NCI-H1092 treated with DMSO at 0.1 percent for 48 hours (cell line): ENCODE measurements around the gene THEM4.
"Not testable (repeated sequence)": the region's sequence is repeated elsewhere in the genome, so short reads cannot be mapped to it uniquely, and the experiment has no call there.

Experiments
- DNase-seq: peaks from one replicate; lab custom pipeline; 2025; lab: John Stamatoyannopoulos, UW

THEM4 gene

GRCh38 chr1:151892190-151892589, 17.1 kb downstream of the THEM4 start:
- no peak for DNase-seq

- no peak for DNase-seq
Measured at GRCh38 chr1:151891512-151891911, 17.8 kb downstream of the THEM4 start.

GRCh38 chr1:151888972-151889570, 20.2 kb downstream of the THEM4 start:
- peak; percentile 14 for DNase-seq

- DNase-seq, result no peak
Measured at GRCh38 chr1:151887028-151887427, 22.3 kb downstream of the THEM4 start.

DNA sequence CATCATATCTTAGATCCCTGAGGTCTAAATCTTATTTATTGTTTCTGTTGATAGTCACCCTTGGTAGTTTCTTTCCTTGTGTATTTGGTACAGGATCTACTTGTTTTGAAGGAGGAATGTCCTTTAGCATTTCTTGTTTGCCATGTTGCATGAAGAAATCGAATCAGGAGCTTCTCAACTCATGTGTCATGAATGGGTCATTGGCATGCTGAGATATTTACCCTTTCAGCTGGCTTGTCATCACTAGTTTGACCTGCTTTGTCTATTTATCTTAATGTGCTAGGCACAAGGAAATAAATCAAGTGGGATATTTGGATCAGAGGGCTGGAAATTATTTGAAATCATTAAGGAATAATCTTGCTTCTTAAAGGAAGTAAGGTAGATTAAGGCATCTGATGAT, 23.8 kb downstream of the THEM4 start:
- DNase-seq, result no peak

DNA sequence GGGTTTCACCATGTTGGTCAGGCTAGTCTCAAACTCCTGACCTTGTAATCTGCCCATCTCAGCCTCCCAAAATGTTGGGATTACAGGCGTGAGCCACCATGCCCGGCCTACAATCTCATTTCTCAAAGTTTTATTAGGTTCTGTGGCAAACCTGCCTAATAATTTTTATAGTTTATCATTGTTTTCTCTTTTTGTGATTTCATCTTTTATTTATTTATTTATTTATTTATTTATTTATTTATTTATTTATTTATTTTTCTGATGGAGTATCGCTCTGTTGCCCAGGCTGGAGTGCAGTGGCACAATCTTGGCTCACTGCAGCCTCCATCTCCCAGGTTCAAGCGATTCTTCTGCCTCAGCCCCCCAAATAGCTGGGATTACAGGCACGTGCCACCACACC, 24.4 kb downstream of the THEM4 start:
- not testable (repeated sequence) for DNase-seq

- DNase-seq, result not testable (repeated sequence)
Measured at GRCh38 chr1:151884445-151884844, 24.9 kb downstream of the THEM4 start.

DNA sequence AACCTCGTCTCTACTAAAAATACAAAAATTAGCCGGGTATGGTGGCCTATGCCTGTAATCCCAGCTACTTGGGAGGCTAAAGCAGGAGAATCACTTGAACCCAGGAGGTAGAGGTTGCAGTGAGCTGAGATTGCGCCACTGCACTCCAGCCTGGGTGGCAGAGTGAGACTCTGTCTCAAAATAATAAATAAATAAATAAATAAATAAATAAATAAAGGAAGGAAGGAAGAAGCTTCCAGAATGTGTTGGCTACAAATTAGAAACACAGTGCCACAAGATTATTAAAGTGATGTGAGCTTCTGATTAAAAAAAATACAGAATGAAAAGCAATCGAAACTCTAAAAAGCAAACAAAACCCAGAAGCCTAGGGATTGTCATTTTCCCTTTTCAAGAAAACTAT, 25.4 kb downstream of the THEM4 start:
- DNase-seq, result not testable (repeated sequence)

GRCh38 chr1:151882918-151883317, 26.4 kb downstream of the THEM4 start:
- DNase-seq, result not testable (repeated sequence)

GRCh38 chr1:151882466-151882865, 26.8 kb downstream of the THEM4 start:
- no peak for DNase-seq

DNA sequence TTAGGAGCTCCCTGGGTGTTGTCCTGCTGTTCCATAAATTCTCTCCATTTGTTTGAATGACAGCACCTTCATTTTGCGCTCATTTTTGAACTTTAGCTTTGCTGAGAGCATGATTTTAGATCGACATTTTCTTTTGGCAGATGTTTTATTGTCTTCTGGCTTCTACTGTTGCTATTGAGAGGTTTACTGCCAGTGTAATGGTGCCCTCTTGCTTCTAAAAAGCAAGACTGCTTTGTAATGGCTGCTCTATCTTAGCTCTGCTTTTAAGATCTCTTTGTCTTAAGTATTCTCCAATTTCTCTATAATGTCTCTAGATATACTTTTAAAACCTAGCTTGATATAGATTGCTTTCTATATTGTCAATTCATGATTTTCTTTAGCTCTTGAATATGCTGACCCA, 27.8 kb downstream of the THEM4 start:
- no peak for DNase-seq

GRCh38 chr1:151875419-151876097, 33.8 kb downstream of the THEM4 start:
- no peak for DNase-seq

DNA sequence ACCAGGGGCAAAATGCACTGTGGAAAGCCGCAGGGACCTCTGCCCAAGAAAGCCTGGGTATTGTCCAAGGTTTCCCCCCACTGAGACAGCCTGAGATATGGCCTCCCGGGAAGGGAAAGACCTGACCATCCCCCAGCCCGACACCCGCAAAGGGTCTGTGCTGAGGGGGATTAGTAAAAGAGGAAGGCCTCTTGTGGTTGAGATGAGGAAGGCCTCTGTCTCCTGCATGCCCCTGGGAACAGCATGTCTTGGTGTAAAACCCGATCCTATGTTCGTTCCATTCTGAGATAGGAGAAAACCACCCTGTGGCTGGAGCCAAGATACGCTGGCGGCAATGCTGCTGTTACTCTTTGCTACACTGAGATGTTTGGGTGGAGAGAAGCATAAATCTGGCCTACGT, 36.5 kb downstream of the THEM4 start:
- DNase-seq, result not testable (repeated sequence)

- DNase-seq, result no peak
Measured at GRCh38 chr1:151871284-151872030, 37.9 kb downstream of the THEM4 start.

DNA sequence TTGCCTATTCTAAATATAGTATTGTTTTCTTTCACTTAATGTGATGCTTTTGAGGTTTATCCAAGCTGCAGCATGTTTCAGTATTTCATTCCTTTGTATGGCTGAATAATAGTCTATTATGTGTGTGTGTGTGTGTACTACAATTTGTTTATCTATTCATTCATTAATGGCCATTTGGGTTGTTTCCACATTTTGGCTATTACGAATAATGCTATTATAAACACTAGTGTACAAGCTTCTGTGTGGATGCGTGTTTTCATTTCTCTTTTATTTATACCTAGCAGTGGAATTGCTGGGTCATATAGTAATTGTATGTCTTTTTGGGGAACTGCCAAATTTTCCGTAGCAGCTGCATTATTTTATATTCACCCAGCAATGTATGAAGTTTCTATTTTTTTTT, 40.8 kb downstream of the THEM4 start:
- no peak for DNase-seq

- DNase-seq, result no peak
Measured at GRCh38 chr1:151867765-151868411, 41.4 kb downstream of the THEM4 start.

- no peak for DNase-seq
Measured at GRCh38 chr1:151867321-151867720, 42.0 kb downstream of the THEM4 start.

DNA sequence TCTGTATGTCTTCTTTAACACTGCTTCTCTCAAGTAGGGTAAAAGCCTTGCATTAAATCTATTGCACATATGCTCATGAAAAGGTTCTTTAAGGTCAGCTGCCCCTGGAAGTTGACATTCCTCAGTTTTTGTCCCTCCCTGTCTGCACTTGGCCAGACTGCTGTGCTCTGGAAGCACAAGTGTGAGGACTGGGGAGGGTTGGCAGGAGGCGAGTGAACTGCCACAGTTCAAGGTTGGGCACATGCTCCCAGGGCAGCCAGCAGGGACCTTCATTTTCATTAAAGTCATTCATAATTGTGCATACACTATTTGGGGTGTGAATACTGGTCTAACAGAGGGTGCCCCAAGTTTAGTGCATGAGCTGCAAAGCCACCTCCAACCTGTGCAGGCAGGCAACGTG, 44.9 kb downstream of the THEM4 start:
- no peak for DNase-seq

DNA sequence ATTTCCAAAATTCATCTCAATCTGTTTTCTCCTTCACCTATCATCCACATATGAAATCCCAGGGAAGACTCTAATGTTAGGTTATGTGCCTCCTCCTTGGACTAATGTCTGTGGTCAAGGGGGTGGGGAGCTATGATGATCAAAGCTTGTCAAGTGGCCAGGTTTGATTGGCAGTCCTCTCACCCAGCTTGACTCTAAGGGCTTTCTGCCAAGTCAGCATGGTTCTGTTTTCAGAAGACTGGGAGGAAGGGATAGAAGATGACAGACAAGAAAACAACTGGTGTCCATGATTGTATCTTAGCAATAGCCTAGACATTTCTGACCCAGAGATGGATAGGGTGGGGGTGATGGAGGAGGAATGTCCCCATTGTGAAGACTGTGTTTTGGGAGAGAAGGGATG, 46.7 kb downstream of the THEM4 start:
- DNase-seq, result no peak

GRCh38 chr1:151860504-151861187, 48.7 kb downstream of the THEM4 start:
- no peak for DNase-seq

DNA sequence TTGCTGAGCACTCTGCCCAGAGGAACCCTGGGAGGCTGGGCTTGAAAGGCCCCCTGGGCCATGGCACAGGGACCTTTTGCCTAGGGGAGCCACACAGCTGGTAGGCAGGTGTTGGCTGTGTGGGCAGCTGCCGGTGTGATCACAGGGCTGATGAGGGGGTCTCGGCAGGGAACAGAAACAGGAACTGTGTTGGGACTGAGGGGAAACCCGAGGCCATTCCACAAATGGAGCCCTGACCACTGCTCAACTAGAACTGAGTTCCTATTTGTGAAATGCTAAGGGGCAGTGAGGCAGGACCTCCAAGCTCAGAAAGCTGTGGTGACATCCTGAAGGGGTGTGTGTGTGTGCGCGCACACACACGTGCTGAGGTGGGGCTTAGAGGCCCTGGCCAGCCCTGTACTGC, 49.4 kb downstream of the THEM4 start:
- DNase-seq, result no peak
